NCI-H2107 (cell line): ENCODE measurements around the gene VEZT.
"Not testable (repeated sequence)": the region's sequence is repeated elsewhere in the genome, so short reads cannot be mapped to it uniquely, and the experiment has no call there.

Experiments used
- DNase-seq: peaks from one replicate; lab custom pipeline; 2025; lab: John Stamatoyannopoulos, UW

The VEZT gene

GRCh38 chr12:95224202-95225170 lies 6.9 kb downstream of the VEZT start:
- no peak for DNase-seq

GRCh38 chr12:95225645-95226212 lies 8.1 kb downstream of the VEZT start:
- no peak for DNase-seq

- DNase-seq: no peak
These were observed 10.3 kb downstream of the VEZT start for GRCh38 chr12:95227818-95228356.

- no peak for DNase-seq
These were observed 11.0 kb downstream of the VEZT start for GRCh38 chr12:95228617-95229016.

- no peak for DNase-seq
These were observed 12.0 kb downstream of the VEZT start for GRCh38 chr12:95229636-95230035.

GRCh38 chr12:95230313-95230712 lies 12.7 kb downstream of the VEZT start:
- DNase-seq: no peak

GRCh38 chr12:95231190-95231589 lies 13.6 kb downstream of the VEZT start:
- DNase-seq: no peak

GRCh38 chr12:95234187-95234586 lies 16.6 kb downstream of the VEZT start:
- DNase-seq: not testable (repeated sequence)

GRCh38 chr12:95235621-95236020 lies 18.0 kb downstream of the VEZT start:
- DNase-seq: not testable (repeated sequence)

GRCh38 chr12:95237315-95237714 lies 19.7 kb downstream of the VEZT start:
- no peak for DNase-seq

GRCh38 chr12:95238150-95238549 lies 20.5 kb downstream of the VEZT start:
- DNase-seq: no peak

- DNase-seq: no peak
These were observed 21.6 kb downstream of the VEZT start for GRCh38 chr12:95239216-95239615.

- not testable (repeated sequence) for DNase-seq
These were observed 22.2 kb downstream of the VEZT start for GRCh38 chr12:95239835-95240234.

- DNase-seq: no peak
These were observed 22.9 kb downstream of the VEZT start for GRCh38 chr12:95240556-95240955.

GRCh38 chr12:95241138-95241537 lies 23.5 kb downstream of the VEZT start:
- not testable (repeated sequence) for DNase-seq

- no peak for DNase-seq
These were observed 24.3 kb downstream of the VEZT start for GRCh38 chr12:95241761-95242506.

GRCh38 chr12:95243497-95244183 lies 26.0 kb downstream of the VEZT start:
- no peak for DNase-seq

- DNase-seq: no peak
These were observed 26.7 kb downstream of the VEZT start for GRCh38 chr12:95244350-95244749.

GRCh38 chr12:95248095-95248494 lies 30.5 kb downstream of the VEZT start:
- DNase-seq: no peak

GRCh38 chr12:95248604-95249360 lies 31.2 kb downstream of the VEZT start:
- no peak for DNase-seq

- DNase-seq: no peak
These were observed 35.8 kb downstream of the VEZT start for GRCh38 chr12:95253386-95253785.
